H1 (cell line): ENCODE measurements around the gene CHRNA3. TPM values are rescaled to one million over a fixed set of nuclear protein-coding genes. Genes with fewer than 3 reads are reported as not detected.

ENCODE experiments used
- CTCF ChIA-PET: fragments of 300-600 bp; sonication (Branson Sonifier 250); formaldehyde crosslinking; loops from one replicate; lab custom pipeline; 2021; ENCODE audit not compliant: partially characterized antibody; lab: Charles Lee
- POLR2A ChIA-PET: fragments of 300-600 bp; sonication (Branson Sonifier 250); formaldehyde crosslinking; loops from one replicate; lab custom pipeline; 2021; ENCODE audit warnings: inconsistent platforms; ENCODE audit not compliant: partially characterized antibody; lab: Charles Lee
- DNase-seq, 2 experiments: peaks; one replicate each; pipeline versions ENCODE4 v3.0.0 to v3.0.0-alpha.2; 2010 to 2022; ENCODE audit warnings: low spot score in 2 of 2, low read depth in 1 of 2, mixed read lengths in 1 of 2
- FAIRE-seq: peaks from 2 replicates; lab custom pipeline; 2011; peaks lifted over from hg19 to GRCh38; lab: Jason Lieb, UNC
- H2AFZ ChIP-seq: 2 replicates; pipeline ENCODE4 v1.8.1; 2012; ENCODE audit warnings: low read length, inconsistent platforms
- H2AK5ac ChIP-seq: 2 replicates; pipeline ENCODE4 v1.6.1; 2013; ENCODE audit warnings: low read depth, low read length
- H2BK120ac ChIP-seq: replicated peaks from 2 replicates; pipeline ENCODE3; 2013; ENCODE audit warnings: low read depth, low read length, inconsistent platforms
- H2BK12ac ChIP-seq: 2 replicates; pipeline ENCODE4 v1.6.1; 2013; ENCODE audit warnings: low read depth, low read length
- H2BK15ac ChIP-seq: 2 replicates; pipeline ENCODE4 v1.6.1; 2013; ENCODE audit warnings: low read length
- H2BK20ac ChIP-seq: 2 replicates; pipeline ENCODE4 v1.6.1; 2013; ENCODE audit warnings: low read length
- H2BK5ac ChIP-seq: 2 replicates; pipeline ENCODE4 v1.6.1; 2013; ENCODE audit warnings: low read depth, low read length
- H3K14ac ChIP-seq: 2 replicates; pipeline ENCODE4 v1.6.1; 2013; ENCODE audit warnings: inconsistent platforms; ENCODE audit not compliant: insufficient read length
- H3K18ac ChIP-seq: 2 replicates; pipeline ENCODE4 v1.6.1; 2013; ENCODE audit warnings: low read length; ENCODE audit errors: extremely low read depth
- H3K23ac ChIP-seq: 2 replicates; pipeline ENCODE4 v1.6.1; 2013; ENCODE audit warnings: inconsistent platforms; ENCODE audit not compliant: insufficient read length
- H3K23me2 ChIP-seq: 2 replicates; pipeline ENCODE4 v1.6.1; 2013; ENCODE audit warnings: low read depth, low read length
- H3K27ac ChIP-seq: 2 replicates; pipeline ENCODE4 v1.6.1; 2011; ENCODE audit warnings: low read depth, low read length, inconsistent platforms
- H3K27me3 ChIP-seq, 4 experiments: replicated peaks in 1 of 4; 1 replicate in 1 of 4; 2 replicates in 3 of 4; pipeline versions ENCODE4 v1.6.1 to v1.8.1; 2011 to 2013; ENCODE audit warnings: low read length in 3 of 4, mild to moderate bottlenecking in 3 of 4, inconsistent platforms in 2 of 4, mixed read lengths in 2 of 4, moderate library complexity in 1 of 4; ENCODE audit not compliant: control insufficient read depth in 3 of 4, insufficient read depth in 3 of 4; ENCODE audit errors: extremely low read depth in 1 of 4
- H3K36me3 ChIP-seq, 4 experiments: 2 replicates each; pipeline versions ENCODE4 v1.6.1 to v1.8.1; 2011 to 2013; ENCODE audit warnings: mild to moderate bottlenecking in 4 of 4, low read length in 3 of 4, moderate library complexity in 2 of 4, control low read depth in 1 of 4, inconsistent platforms in 1 of 4; ENCODE audit not compliant: insufficient read depth in 4 of 4, control insufficient read depth in 2 of 4
- H3K4ac ChIP-seq: replicated peaks from 2 replicates; pipeline ENCODE3; 2013; ENCODE audit warnings: low read length, low read depth, mixed read lengths, inconsistent platforms; ENCODE audit not compliant: insufficient read length
- H3K4me1 ChIP-seq, 4 experiments: replicated peaks in 1 of 4; 1 replicate in 1 of 4; 2 replicates in 3 of 4; pipeline versions ENCODE4 v1.6.1 to v1.8.1; 2011 to 2013; ENCODE audit warnings: low read length in 3 of 4, inconsistent platforms in 2 of 4, mixed read lengths in 1 of 4; ENCODE audit not compliant: insufficient read depth in 4 of 4, control insufficient read depth in 3 of 4
- H3K4me2 ChIP-seq, 2 experiments: 2 replicates each; pipeline versions ENCODE4 v1.6.1 to v1.8.1; 2011 to 2013; ENCODE audit warnings: low read depth in 2 of 2, low read length in 2 of 2, control low read depth in 1 of 2, inconsistent platforms in 1 of 2, mild to moderate bottlenecking in 1 of 2; ENCODE audit not compliant: insufficient read depth in 1 of 2
- H3K4me3 ChIP-seq, 4 experiments: fragments of 200-600, 300-600 bp in 1 of 4; sonication (generic), shearing (Covaris generic), sonication (Bioruptor Twin) in 1 of 4; 2 replicates each; pipeline versions ENCODE4 v1.5.1 to v1.8.1; 2011 to 2016; ENCODE audit warnings: low read length in 4 of 4, low read depth in 3 of 4, control low read depth in 2 of 4, inconsistent platforms in 2 of 4, mild to moderate bottlenecking in 2 of 4, mixed read lengths in 1 of 4, moderate library complexity in 1 of 4; ENCODE audit not compliant: insufficient read depth in 2 of 4; ENCODE audit errors: extremely low read depth in 1 of 4
- H3K56ac ChIP-seq: replicated peaks from 2 replicates; pipeline ENCODE3; 2013; ENCODE audit warnings: low read depth, mild to moderate bottlenecking, mixed read lengths, low read length, inconsistent platforms; ENCODE audit not compliant: insufficient read length
- H3K79me1 ChIP-seq: 2 replicates; pipeline ENCODE4 v1.6.1; 2013; ENCODE audit warnings: low read depth, low read length, control low read depth
- H3K79me2 ChIP-seq, 2 experiments: 2 replicates each; pipeline versions ENCODE4 v1.6.1 to v1.8.1; 2012 to 2013; ENCODE audit warnings: low read length in 2 of 2, mild to moderate bottlenecking in 2 of 2, inconsistent platforms in 1 of 2; ENCODE audit not compliant: insufficient read depth in 2 of 2, control insufficient read depth in 1 of 2
- H3K9ac ChIP-seq, 4 experiments: replicated peaks in 1 of 4; 1 replicate in 1 of 4; 2 replicates in 3 of 4; pipeline versions ENCODE4 v1.6.1 to v1.8.1; 2011 to 2013; ENCODE audit warnings: low read depth in 3 of 4, low read length in 3 of 4, control low read depth in 2 of 4, mild to moderate bottlenecking in 2 of 4, moderate library complexity in 2 of 4, inconsistent platforms in 1 of 4; ENCODE audit errors: extremely low read depth in 1 of 4
- H3K9me3 ChIP-seq, 2 experiments: 2 replicates each; pipeline versions ENCODE4 v1.6.1 to v1.8.1; 2012 to 2013; ENCODE audit warnings: mild to moderate bottlenecking in 2 of 2, moderate library complexity in 2 of 2, control low read depth in 1 of 2, inconsistent platforms in 1 of 2, low read depth in 1 of 2, low read length in 1 of 2, mixed read lengths in 1 of 2; ENCODE audit not compliant: insufficient read depth in 2 of 2
- H4K20me1 ChIP-seq, 2 experiments: replicated peaks in 1 of 2; 2 replicates each; pipeline versions ENCODE3 to v1.8.1; 2011 to 2013; ENCODE audit warnings: inconsistent platforms in 2 of 2, low read length in 2 of 2, mild to moderate bottlenecking in 1 of 2; ENCODE audit not compliant: insufficient read depth in 2 of 2, control insufficient read depth in 1 of 2
- H4K5ac ChIP-seq: 2 replicates; pipeline ENCODE4 v1.6.1; 2013; ENCODE audit warnings: low read length, low read depth, mixed read lengths, inconsistent platforms; ENCODE audit not compliant: insufficient read length
- H4K8ac ChIP-seq: 2 replicates; pipeline ENCODE4 v1.8.0; 2013; ENCODE audit warnings: mild to moderate bottlenecking, moderate library complexity, low read length, inconsistent platforms; ENCODE audit not compliant: insufficient read depth; ENCODE audit errors: extremely low read depth
- H4K91ac ChIP-seq: replicated peaks from 2 replicates; pipeline ENCODE3; 2013; ENCODE audit warnings: low read length, mixed read lengths, inconsistent platforms; ENCODE audit not compliant: insufficient read length
- BRCA1 ChIP-seq: IDR thresholded peaks from 2 replicates; pipeline ENCODE4 v1.6.1; 2012; ENCODE audit warnings: low read depth, low read length, improper control_type of control experiment
- HDAC6 ChIP-seq: IDR thresholded peaks from one replicate; pipeline ENCODE4 v1.7.1; 2012; ENCODE audit warnings: low read depth, mild to moderate bottlenecking, inconsistent platforms, low read length, moderate library complexity
- NANOG ChIP-seq: IDR thresholded peaks from 2 replicates; pipeline ENCODE4 v1.6.1; 2011; ENCODE audit warnings: low read length, low read depth, mild to moderate bottlenecking, inconsistent platforms; ENCODE audit not compliant: insufficient read depth, poor library complexity, severe bottlenecking
- NRF1 ChIP-seq: IDR thresholded peaks from 2 replicates; pipeline ENCODE4 v1.6.1; 2011; ENCODE audit warnings: mild to moderate bottlenecking, low read depth, low read length, improper control_type of control experiment
- SAP30 ChIP-seq: fragments of 300-600 bp; sonication (generic); IDR thresholded peaks from 2 replicates; pipeline ENCODE4 v1.7.1; 2012; ENCODE audit warnings: low read length, moderate library complexity, mild to moderate bottlenecking, inconsistent platforms; ENCODE audit not compliant: insufficient read depth, insufficient replicate concordance
- SIN3A ChIP-seq, 2 experiments: IDR thresholded peaks in 1 of 2; conservative IDR thresholded peaks in 1 of 2; 2 replicates each; pipeline ENCODE4 v1.6.1; 2011 to 2012; ENCODE audit warnings: low read length in 2 of 2, improper control_type of control experiment in 1 of 2, low read depth in 1 of 2, mild to moderate bottlenecking in 1 of 2
- SP1 ChIP-seq: IDR thresholded peaks from 2 replicates; pipeline ENCODE4 v1.6.1; 2011; ENCODE audit warnings: low read depth, low read length
- SP4 ChIP-seq: IDR thresholded peaks from 2 replicates; pipeline ENCODE4 v1.6.1; 2012; ENCODE audit warnings: low read length, inconsistent platforms
- WGBS, 2 experiments: shearing (Covaris generic) in 1 of 2; methylation state at CpG; one replicate each; pipeline versions ENCODE4 v1.1.6 to v1.1.7; 2013 to 2015; ENCODE audit warnings: low lambda C conversion rate in 2 of 2, mixed read lengths in 2 of 2, inconsistent platforms in 1 of 2, low coverage in 1 of 2, missing lambda C conversion rate in 1 of 2; ENCODE audit not compliant: insufficient replicate concordance in 2 of 2, insufficient coverage in 1 of 2, insufficient read length in 1 of 2; ENCODE audit errors: extremely low coverage in 1 of 2, missing lambda C conversion rate in 1 of 2; 5-methylcytosine and 5-hydroxymethylcytosine counted together
- polyA plus RNA-seq, 7 experiments: library from polyadenylated mRNA; depleted of rRNA in 3 of 7; stranded (reverse) in 5 of 7; unstranded in 2 of 7; fragments of >200 nt in 5 of 7; fragments of 200-250 nt in 2 of 7; gene quantifications; 1 replicate in 5 of 7; 2 replicates in 1 of 7; 4 replicates in 1 of 7; pipeline versions ENCODE4 v1.2.1 to v1.2.3, GENCODE V29; 2011 to 2013; ENCODE audit warnings: missing spikeins in 2 of 7, mixed read lengths in 2 of 7
- total RNA-seq: library from RNA; stranded (reverse); fragmentation: NEBNext Ultra II Directional; extraction: Animal tissue kit (Norgen Biotek cat#: 25700); gene quantifications from 2 replicates; pipeline ENCODE4 v1.2.1, GENCODE V29; 2021
- TF ChIP-seq, protein P1 (sequence below): IDR thresholded peaks from 2 replicates; pipeline ENCODE4 v1.6.1; 2012; ENCODE audit warnings: inconsistent platforms
- TF ChIP-seq, protein P2 (sequence below): IDR thresholded peaks from 2 replicates; pipeline ENCODE4 v1.6.1; 2012; ENCODE audit warnings: inconsistent platforms
- TF ChIP-seq, protein P3 (sequence below): IDR thresholded peaks from 2 replicates; pipeline ENCODE4 v1.6.1; 2012; ENCODE audit warnings: low read length, inconsistent platforms

The CHRNA3 gene
- total and polyA plus RNA-seq, 2 of the 8 experiments (the other 6 are each of a cell fraction or from before 2014, with no cell fraction given), result 2.1 to 4.7 TPM

DNA sequence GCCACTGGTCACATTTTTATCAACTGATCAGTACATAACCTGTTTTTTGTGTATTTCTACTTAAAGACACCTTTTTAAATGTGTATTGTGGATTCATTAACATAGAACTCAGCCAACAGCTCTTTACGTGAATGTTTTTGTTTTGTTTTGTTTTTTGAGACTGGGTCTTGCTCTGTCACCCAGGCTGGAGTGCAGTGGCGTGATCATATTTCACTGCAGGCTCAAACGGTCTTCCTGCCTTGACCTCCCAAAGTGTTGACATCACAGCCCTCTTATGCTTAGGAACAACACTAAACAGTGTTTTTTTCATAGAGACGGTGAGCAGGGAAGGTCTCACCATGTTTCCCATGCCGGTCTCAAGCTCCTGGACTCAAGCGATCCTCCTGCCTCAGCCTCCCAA lies 70.6 kb downstream of the CHRNA3 start:
- FAIRE-seq (no peak), DNase-seq (no peak)
- no peak overlapping the region for H4K91ac ChIP-seq
- no peaks in the 10 kb centered on the region for H3K9me3 ChIP-seq
- no peak overlapping the region for H2BK120ac ChIP-seq
- no peak overlapping the region for H3K56ac ChIP-seq
- H3K27ac ChIP-seq, result no peak overlapping the region
- no peak overlapping the region for H2BK20ac ChIP-seq
- no peak overlapping the region for H3K4me2 ChIP-seq
- H2BK15ac ChIP-seq, result no peak overlapping the region
- no peaks in the 10 kb centered on the region for H3K27me3 ChIP-seq
- H2AK5ac ChIP-seq, result no peak overlapping the region
- H3K23ac ChIP-seq, result no peak overlapping the region
- H3K4me3 ChIP-seq, result no peak overlapping the region
- ChIA-PET POLR2A (interaction anchor here (3.0 to 3.4 kb wide), 2 partner anchors 10 to 15 kb away, joined by 11 to 17 read pairs; partner anchors contain the start of genes CHRNA5 and PSMA4), CTCF (interaction anchor here (0.6 to 1.7 kb wide), 3 partner anchors 9 to 38 kb away, joined by 3 to 5 read pairs (median 5); no protein-coding TSS in a partner anchor)
- H4K5ac ChIP-seq, result no peak overlapping the region
- H3K9ac ChIP-seq, result no peak overlapping the region
- H3K18ac ChIP-seq, result no peak overlapping the region
- H3K14ac ChIP-seq, result no peak overlapping the region
- H2BK12ac ChIP-seq, result no peak overlapping the region
- H3K4me1 ChIP-seq, result no peaks in the 10 kb centered on the region
- no peaks in the 10 kb centered on the region for H3K79me2 ChIP-seq
- no peaks in the 10 kb centered on the region for H3K79me1 ChIP-seq
- no peak overlapping the region for H2BK5ac ChIP-seq
- H3K4ac ChIP-seq, result no peak overlapping the region
- H4K8ac ChIP-seq, result no peak overlapping the region
- 86% methylated on average over 6 of the region's 6 CpGs; no CpG with 5 or more reads in 1 of the 2 experiments for WGBS, 2 experiments
- peaks cover 1 to 2% of the 10 kb centered on the region in 2 experiments for H4K20me1 ChIP-seq
- H3K23me2 ChIP-seq, result no peaks in the 10 kb centered on the region
- H2AFZ ChIP-seq, result no peak overlapping the region
- H3K36me3 ChIP-seq, result peaks cover 20 to 57% (median 42%) of the 10 kb centered on the region in 4 experiments
- TF ChIP-seq NRF1, result no peak
- no peak for TF ChIP-seq SP1
- TF ChIP-seq, protein P1, sequence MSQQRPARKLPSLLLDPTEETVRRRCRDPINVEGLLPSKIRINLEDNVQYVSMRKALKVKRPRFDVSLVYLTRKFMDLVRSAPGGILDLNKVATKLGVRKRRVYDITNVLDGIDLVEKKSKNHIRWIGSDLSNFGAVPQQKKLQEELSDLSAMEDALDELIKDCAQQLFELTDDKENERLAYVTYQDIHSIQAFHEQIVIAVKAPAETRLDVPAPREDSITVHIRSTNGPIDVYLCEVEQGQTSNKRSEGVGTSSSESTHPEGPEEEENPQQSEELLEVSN, result no peak
- TF ChIP-seq BRCA1, result no peak
- TF ChIP-seq SP4, result no peak
- no peak for TF ChIP-seq HDAC6
- TF ChIP-seq, protein P2, sequence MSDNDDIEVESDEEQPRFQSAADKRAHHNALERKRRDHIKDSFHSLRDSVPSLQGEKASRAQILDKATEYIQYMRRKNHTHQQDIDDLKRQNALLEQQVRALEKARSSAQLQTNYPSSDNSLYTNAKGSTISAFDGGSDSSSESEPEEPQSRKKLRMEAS, result no peak
- TF ChIP-seq SIN3A (conservative IDR thresholded peaks at IDR 0.05 in 1 of 2, IDR thresholded peaks at IDR 0.05 in 1 of 2; ENCODE audit: low read depth in 1 of 2, low read length in 2 of 2), result no peak
- TF ChIP-seq, protein P3, sequence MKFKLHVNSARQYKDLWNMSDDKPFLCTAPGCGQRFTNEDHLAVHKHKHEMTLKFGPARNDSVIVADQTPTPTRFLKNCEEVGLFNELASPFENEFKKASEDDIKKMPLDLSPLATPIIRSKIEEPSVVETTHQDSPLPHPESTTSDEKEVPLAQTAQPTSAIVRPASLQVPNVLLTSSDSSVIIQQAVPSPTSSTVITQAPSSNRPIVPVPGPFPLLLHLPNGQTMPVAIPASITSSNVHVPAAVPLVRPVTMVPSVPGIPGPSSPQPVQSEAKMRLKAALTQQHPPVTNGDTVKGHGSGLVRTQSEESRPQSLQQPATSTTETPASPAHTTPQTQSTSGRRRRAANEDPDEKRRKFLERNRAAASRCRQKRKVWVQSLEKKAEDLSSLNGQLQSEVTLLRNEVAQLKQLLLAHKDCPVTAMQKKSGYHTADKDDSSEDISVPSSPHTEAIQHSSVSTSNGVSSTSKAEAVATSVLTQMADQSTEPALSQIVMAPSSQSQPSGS, result no peak
- TF ChIP-seq SAP30, result no peak
- TF ChIP-seq NANOG, result no peak
